ENCODE results near the gene PTPRH.

DNA sequence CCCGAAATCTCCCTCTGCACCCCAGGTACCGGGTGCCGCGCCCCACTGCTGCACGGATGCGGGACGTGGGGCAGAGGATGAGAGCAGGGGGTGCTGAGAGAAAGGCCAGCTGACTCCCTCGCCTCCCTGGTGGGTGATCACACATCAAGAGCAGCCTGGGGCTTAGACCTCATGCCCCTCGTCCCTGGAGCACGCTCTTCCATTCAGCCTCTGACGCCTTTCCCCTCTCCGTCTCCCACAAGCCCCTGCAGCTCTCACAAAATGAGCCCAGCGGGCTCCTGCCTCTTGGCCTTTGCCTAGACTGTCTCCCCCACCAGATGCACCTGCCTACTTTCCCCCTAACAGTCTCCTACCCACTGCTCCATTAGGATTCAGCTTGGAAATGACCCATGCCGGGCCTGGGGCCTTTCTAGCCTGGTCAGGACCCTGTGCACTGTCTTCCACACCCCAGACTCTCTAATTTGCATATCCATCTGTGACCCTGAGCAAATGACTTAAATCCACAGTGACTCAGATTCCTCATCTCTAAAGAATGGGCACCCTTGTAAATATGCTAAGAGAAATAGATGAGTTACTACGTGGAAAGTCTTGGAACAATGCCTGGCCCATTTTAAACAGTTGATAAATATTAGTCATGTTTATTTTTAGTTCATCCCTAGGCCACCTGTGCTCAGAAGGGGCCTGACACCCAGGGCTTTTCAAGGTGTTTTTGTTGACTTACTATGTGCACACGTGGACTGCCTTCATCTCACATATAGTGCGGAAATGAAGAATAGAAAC lies 582 bp upstream of the PTPRH start:
- TF ChIP-seq, protein P1, sequence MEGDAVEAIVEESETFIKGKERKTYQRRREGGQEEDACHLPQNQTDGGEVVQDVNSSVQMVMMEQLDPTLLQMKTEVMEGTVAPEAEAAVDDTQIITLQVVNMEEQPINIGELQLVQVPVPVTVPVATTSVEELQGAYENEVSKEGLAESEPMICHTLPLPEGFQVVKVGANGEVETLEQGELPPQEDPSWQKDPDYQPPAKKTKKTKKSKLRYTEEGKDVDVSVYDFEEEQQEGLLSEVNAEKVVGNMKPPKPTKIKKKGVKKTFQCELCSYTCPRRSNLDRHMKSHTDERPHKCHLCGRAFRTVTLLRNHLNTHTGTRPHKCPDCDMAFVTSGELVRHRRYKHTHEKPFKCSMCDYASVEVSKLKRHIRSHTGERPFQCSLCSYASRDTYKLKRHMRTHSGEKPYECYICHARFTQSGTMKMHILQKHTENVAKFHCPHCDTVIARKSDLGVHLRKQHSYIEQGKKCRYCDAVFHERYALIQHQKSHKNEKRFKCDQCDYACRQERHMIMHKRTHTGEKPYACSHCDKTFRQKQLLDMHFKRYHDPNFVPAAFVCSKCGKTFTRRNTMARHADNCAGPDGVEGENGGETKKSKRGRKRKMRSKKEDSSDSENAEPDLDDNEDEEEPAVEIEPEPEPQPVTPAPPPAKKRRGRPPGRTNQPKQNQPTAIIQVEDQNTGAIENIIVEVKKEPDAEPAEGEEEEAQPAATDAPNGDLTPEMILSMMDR (conservative IDR thresholded peaks at IDR 0.05) = no peak
- no peak for TF ChIP-seq ZFX (IDR thresholded peaks at IDR 0.05)

All from C4-2B (cell line).